Thyroid gland (tissue), 4 donors: ENCODE measurements around the gene MMP24.

ENCODE experiments used
- CTCF ChIP-seq, 6 experiments: fragments of 200-600 bp in 3 of 6; fragments of 450-650 bp in 3 of 6; sonication (generic) in 3 of 6; IDR thresholded peaks; one replicate each; pipeline ENCODE4 v1.5.1; 2016 to 2019; ENCODE audit warnings: antibody characterized with exemption in 6 of 6, mild to moderate bottlenecking in 2 of 6, inconsistent platforms in 1 of 6, moderate library complexity in 1 of 6
- POLR2A ChIP-seq, 2 donors: fragments of 450-650 bp; IDR thresholded peaks; one replicate each; pipeline ENCODE4 v1.6.1; 2017; ENCODE audit warnings: antibody characterized with exemption in 2 of 2, mild to moderate bottlenecking in 2 of 2, moderate library complexity in 1 of 2

- no peak for TF ChIP-seq CTCF (IDR thresholded peaks at IDR 0.05)
- no peak for TF ChIP-seq POLR2A (IDR thresholded peaks at IDR 0.05)
These were observed 20.2 kb downstream of the MMP24 start for GRCh38 chr20:35246723-35247122.
